ENCODE measurements around the gene BTF3L4.

- TF ChIP-seq CTCF (IDR thresholded peaks at IDR 0.05) (no peak), EP300 (IDR thresholded peaks at IDR 0.05) (no peak)
Observed at GRCh38 chr1:52057876-52058415, 1.9 kb downstream of the BTF3L4 start.
